Activated gamma-delta T cell treated with Interleukin-2 at 50 U/mL for 16 hours (primary cell): Measurements from ENCODE around the gene SLU7.

Experiments used
- DNase-seq: peaks from one replicate; pipeline ENCODE4 v3.0.0-alpha.2; 2020

The SLU7 gene

DNA sequence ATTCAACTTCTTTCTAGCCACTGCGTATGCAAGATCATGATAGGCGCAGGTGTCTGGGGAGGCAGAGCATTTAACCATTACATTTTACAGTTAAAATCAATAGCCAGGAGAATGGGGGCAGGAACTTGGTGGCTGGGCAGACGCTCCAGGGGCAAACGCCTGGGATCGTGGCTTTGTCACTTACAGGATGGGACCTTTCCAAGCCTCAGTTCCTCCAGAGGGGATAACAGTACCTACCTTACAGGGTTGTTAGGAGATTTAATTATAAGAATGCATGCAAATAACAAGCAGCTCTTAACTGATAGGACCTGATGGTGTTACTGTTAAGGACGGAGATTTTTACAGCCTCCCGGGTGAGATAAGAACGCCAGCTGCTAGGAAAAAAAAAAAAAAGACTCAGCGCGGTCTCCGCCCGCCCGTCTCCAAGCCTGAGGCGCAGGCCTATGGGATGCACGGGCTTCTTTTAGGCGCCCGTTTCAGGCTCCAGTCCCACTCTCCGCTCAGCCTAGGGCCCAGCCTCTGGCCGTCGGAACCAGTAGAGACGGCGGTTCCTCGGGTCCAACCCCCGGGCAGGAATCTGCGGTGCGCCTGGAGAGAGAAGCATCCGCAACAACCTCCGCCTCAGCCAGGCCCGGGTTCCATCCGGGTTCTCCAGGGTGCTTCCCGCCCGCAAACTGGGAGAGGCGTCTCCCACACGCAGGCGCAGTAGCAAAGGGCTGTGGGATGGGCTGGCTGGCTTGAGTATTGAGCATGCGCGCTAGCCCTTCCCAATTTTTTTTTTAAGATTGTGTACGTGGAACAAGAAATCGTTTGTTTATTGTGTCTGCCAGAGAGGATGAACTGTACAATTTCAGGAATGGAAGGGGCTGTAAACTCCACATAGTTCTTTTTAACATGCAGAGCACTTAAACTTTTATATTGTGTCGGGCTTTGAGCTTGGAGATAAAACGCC lies 19.2 kb downstream of the SLU7 start, which contains the start of gene FAM200C:
FAM200C (minus strand) TSS at position 653 of the 952 bp plus-strand sequence. CDS start 4,564 bp downstream, outside the sequence.
- peak; percentile 51 for DNase-seq

GRCh38 chr5:160398806-160399205 lies 20.1 kb downstream of the SLU7 start:
- DNase-seq = no peak

DNA sequence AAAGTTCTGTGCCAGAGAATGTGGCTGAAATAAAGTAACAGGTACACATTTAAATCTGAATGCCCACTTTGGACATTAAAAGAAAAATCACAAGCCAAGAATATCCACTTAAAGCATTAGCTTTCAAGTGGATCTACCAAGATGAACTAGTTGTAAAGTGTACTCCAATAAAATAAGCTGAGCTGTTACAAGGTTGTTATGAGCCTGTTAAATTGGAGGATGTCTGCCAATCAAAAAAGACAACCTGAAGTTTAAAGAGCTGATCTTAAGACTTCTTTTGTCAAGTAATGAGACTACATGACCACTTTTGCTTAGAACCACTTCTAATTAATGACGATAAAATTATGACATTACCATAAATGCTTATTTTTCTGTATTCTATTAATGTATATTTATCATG lies 21.4 kb downstream of the SLU7 start:
- DNase-seq = no peak

DNA sequence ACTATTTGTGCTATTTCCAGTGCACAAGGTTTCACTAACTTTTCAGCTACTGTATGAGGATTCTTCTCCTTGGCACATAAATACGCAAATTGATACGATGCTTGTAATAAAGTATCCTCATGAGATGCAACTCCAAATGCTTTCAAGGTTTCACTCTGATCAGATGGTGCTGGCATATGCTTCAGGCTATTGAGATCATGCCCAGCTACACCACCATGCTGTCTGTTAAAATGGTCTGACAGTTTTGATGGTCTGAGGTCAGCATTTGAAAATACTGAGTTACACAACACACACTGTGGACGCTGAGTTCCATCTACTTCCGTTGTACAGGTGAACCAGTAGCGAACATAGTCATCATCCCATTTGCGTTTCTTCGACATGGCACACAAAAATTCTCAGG lies 23.8 kb downstream of the SLU7 start:
- DNase-seq = no peak

DNA sequence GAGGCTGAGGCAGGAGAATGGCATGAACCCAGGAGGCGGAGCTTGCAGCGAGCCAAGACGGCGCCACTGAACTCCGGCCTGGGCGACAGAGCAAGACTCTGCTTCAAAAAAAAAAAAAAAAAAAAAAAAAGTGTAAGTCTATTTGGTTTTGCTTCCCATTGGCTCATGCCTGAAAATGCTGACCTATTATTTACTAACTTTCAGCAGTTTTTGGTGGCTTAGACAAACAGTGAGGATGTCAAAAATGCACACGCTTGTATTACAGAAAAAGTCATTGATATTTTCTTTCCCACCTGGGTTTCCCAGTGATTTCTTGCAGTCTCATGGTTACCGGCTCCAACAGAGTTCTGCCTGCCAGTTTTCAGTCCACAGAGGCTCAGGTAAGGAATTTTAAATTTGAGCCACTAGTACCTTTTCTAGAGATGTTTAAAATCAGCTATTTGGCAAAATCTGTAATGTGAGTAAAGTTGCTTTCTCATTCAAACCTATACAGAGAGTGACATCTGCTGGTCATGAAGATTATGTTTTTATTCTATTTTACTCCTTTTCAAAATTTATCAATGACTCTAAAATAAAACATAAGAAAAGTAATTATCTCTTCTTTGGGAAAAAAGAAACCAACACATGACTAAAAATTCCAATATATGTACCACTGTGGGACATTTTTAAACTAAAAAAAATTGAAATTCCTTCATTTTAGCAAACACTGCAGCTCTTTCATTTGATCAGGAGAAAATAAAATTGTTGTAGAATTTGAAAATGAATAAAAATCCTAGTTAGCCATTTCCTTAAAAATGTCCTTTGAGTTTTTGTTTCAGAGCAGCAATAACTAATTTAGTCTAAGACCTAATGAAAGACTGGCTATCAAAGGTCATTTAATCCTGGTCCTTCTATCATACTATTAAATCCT lies 27.8 kb downstream of the SLU7 start:
- no peak for DNase-seq

DNA sequence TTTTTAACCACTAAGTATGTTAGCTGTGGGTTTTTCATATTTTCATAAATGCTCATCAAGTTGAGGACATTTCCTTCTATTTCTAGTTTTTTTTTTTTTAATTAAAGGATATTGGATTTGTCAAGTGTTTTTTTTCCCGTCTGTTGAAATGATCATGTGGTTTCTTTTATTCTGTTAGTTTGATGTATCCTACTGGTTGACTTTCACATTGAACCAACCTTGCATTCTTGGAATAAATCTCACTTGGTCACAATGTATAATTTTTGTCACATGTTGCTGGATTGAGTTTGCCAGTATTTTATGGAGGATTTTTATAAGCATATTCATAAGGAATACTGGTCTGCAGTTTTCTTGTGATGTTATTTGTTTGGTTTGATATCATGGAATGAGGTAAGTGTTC lies 31.4 kb downstream of the SLU7 start:
- no peak for DNase-seq

- no peak for DNase-seq
Measured at GRCh38 chr5:160385496-160385895, 33.4 kb downstream of the SLU7 start.

DNA sequence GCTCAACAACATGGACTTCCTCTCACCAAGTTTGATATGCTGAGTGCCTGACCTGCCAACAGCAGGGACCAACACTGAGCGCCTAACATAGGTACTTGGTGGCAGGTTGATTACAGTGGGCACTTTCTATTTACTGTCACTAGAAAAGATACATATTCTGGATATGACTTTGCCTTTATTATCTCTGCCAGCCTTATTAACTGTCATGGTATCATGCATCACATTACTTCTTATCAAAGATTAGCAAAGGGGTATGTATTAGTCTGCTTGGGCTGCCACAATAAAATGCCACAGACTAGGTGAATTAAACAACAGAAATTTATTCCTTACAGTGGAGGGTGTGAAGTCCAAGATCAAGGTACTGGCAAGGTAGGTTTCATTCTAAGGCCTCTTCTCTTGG lies 34.2 kb downstream of the SLU7 start:
- DNase-seq = no peak

GRCh38 chr5:160382346-160382745 lies 36.5 kb downstream of the SLU7 start:
- DNase-seq = no peak

DNA sequence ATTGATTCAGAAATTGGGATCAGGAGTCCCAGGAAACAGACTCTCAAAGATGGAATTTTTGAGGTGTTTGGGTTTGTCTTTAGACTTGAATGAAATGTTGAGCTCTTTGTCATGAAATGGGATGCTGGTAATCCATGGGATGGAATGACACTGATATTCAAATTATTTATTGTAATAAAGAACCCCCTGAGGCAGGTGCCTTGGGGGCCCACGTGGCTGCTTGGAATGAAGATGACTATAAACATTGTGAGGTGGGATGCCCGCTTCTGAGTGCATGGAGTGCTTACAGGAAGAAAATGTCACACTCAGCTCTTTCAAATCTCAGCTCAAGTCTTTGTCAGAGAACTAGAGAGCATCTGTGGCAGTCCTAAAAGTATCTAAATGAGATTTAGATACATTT lies 38.8 kb downstream of the SLU7 start:
- no peak for DNase-seq

GRCh38 chr5:160379511-160379910 lies 39.4 kb downstream of the SLU7 start:
- no peak for DNase-seq

DNA sequence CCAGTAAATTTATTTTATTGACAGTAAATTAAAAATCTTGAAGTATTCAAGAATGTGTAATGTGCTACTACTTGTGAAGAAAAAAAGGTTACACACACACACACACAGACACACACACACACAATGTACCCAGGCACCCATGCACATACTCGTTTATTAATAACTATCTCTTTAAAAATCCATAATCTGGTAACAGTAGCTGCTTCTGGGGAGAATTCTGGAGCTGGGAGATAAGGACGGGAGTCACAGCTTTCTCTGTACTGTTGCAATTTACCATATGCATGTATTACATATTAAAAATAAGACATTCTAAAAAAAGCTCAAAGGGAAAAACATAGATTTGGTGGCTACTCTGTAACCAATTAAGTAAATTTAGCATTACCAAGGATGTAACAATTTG lies 40.6 kb downstream of the SLU7 start:
- DNase-seq = no peak

- DNase-seq = no peak
Measured at GRCh38 chr5:160377651-160378050, 41.2 kb downstream of the SLU7 start.

- no peak for DNase-seq
Measured at GRCh38 chr5:160376416-160376815, 42.5 kb downstream of the SLU7 start.

GRCh38 chr5:160375701-160376100 lies 43.2 kb downstream of the SLU7 start:
- DNase-seq = no peak

GRCh38 chr5:160375166-160375565 lies 43.7 kb downstream of the SLU7 start:
- no peak for DNase-seq

GRCh38 chr5:160371294-160371693 lies 47.6 kb downstream of the SLU7 start:
- no peak for DNase-seq

- no peak for DNase-seq
Measured at GRCh38 chr5:160370713-160371034, 48.2 kb downstream of the SLU7 start.

- no peak for DNase-seq
Measured at GRCh38 chr5:160369990-160370712, 48.7 kb downstream of the SLU7 start, which contains the start of gene C1QTNF2. Gene C1QTNF2, minus strand, starts transcription at chr5:160370626. Its CDS starts 15,615 bp downstream, at chr5:160355011.

DNA sequence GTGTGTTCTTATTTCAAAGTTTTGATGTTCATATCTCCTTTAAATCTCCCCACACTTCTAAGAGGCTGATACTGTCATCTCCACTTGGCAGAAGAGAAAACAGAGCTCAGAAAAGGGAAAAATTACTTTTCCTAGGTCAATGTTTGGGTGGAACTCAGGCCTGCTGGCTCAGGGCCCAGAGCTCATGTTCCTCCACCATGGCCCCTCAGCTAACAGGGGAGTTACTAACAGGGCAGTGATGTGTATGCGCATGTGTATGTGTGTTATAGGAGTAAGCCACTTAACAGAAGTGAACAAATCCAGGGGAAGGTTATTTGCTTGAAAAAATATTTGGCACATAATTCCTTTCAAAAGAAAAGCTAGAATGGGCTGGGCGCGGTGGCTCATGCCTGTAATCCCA lies 51.0 kb downstream of the SLU7 start:
- no peak for DNase-seq

GRCh38 chr5:160367261-160367660 lies 51.6 kb downstream of the SLU7 start:
- no peak for DNase-seq

DNA sequence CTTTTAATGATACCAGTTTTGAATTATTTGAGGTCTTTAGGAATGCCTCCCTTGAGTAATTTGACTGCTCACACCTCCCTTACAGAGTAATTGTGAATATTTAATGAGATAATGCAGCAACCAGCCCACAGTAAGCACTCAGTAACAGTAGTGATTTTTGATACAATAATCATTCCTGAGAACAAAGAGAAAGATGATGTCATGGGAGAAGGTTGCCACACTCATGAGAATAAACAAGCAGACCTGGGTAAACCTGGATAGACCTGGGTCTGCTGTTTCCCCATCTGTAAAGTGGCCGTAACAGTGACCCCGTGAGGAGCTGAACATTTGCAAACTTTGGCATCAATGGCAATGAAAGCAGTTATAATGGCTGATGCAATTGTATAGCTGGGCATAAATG lies 52.7 kb downstream of the SLU7 start:
- DNase-seq = no peak
